Femur (tissue), 1 donor: ENCODE results near the gene TGFB2.
A peak's percentile ranks its signal among the peaks of the same experiment; 100 is the strongest.

Source experiments
- DNase-seq: peaks from one replicate; pipeline ENCODE4 v3.0.0-alpha.2; 2017

TGFB2 gene

GRCh38 chr1:218429301-218429700 lies 84.2 kb downstream of the TGFB2 start:
- no peak for DNase-seq

- no peak for DNase-seq
These were observed 85.2 kb downstream of the TGFB2 start for GRCh38 chr1:218430346-218430745.

- no peak for DNase-seq
These were observed 85.7 kb downstream of the TGFB2 start for GRCh38 chr1:218430822-218431221.

- DNase-seq, result no peak
These were observed 86.3 kb downstream of the TGFB2 start for GRCh38 chr1:218431476-218431875.

GRCh38 chr1:218433744-218434143 lies 88.6 kb downstream of the TGFB2 start:
- no peak for DNase-seq

GRCh38 chr1:218435528-218435927 lies 90.4 kb downstream of the TGFB2 start:
- DNase-seq, result no peak

GRCh38 chr1:218436346-218436745 lies 91.2 kb downstream of the TGFB2 start:
- no peak for DNase-seq

- no peak for DNase-seq
These were observed 91.9 kb downstream of the TGFB2 start for GRCh38 chr1:218436997-218437396.

- peak; percentile 74 for DNase-seq
These were observed 94.6 kb downstream of the TGFB2 start for GRCh38 chr1:218439541-218440295.

- DNase-seq, result no peak
These were observed 98.1 kb downstream of the TGFB2 start for GRCh38 chr1:218443255-218443654.

GRCh38 chr1:218444173-218444572 lies 99.0 kb downstream of the TGFB2 start:
- DNase-seq, result no peak

- no peak for DNase-seq
These were observed 99.5 kb downstream of the TGFB2 start for GRCh38 chr1:218444588-218444987.

GRCh38 chr1:218447010-218447689 lies 102.0 kb downstream of the TGFB2 start:
- DNase-seq, result no peak

GRCh38 chr1:218451415-218451814 lies 106.3 kb downstream of the TGFB2 start:
- DNase-seq, result no peak

GRCh38 chr1:218454700-218455282 lies 109.7 kb downstream of the TGFB2 start:
- no peak for DNase-seq

GRCh38 chr1:218456444-218456843 lies 111.3 kb downstream of the TGFB2 start:
- DNase-seq, result no peak

GRCh38 chr1:218459450-218459849 lies 114.3 kb downstream of the TGFB2 start:
- peak; percentile 61 for DNase-seq

- DNase-seq, result peak; percentile 81
These were observed 115.0 kb downstream of the TGFB2 start for GRCh38 chr1:218459878-218460711.

GRCh38 chr1:218461351-218461750 lies 116.2 kb downstream of the TGFB2 start:
- no peak for DNase-seq

GRCh38 chr1:218462116-218462515 lies 117.0 kb downstream of the TGFB2 start:
- DNase-seq, result no peak

GRCh38 chr1:218462587-218462986 lies 117.5 kb downstream of the TGFB2 start:
- no peak for DNase-seq

- peak; percentile 53 for DNase-seq
These were observed 118.3 kb downstream of the TGFB2 start for GRCh38 chr1:218463194-218464156.
